HG03108 (cell line): Measurements from ENCODE around the gene TIE1.

ENCODE experiments used
- ATAC-seq: cut with Tn5 transposase; IDR thresholded peaks from one replicate; pipeline ENCODE4 v1.9.1; 2021; ENCODE audit warnings: moderate library complexity; ENCODE audit not compliant: unreplicated experiment

The TIE1 gene

DNA sequence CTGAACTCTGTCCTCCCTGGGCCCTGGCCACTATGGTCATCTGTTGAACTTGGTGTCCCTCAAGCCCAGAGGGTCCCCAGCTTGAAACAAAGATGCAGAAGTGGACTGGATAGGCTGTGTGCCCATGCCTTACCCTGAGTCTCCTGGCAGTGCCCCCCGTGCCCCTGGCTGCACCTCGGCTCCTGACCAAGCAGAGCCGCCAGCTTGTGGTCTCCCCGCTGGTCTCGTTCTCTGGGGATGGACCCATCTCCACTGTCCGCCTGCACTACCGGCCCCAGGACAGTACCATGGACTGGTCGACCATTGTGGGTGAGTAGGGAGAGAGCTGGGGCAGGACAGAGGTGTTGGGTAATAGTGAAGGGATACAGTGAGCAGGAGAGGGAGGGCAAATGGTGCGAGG lies 10.7 kb downstream of the TIE1 start:
- no peak for ATAC-seq

DNA sequence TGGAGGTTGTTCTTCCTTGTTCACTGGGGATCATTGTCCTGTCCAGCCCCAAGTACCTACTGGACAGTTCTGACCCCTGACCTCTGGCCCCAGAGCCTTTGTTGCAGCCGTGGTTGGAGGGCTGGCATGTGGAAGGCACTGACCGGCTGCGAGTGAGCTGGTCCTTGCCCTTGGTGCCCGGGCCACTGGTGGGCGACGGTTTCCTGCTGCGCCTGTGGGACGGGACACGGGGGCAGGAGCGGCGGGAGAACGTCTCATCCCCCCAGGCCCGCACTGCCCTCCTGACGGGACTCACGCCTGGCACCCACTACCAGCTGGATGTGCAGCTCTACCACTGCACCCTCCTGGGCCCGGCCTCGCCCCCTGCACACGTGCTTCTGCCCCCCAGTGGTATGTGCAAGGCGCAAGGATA lies 11.4 kb downstream of the TIE1 start:
- no peak for ATAC-seq

DNA sequence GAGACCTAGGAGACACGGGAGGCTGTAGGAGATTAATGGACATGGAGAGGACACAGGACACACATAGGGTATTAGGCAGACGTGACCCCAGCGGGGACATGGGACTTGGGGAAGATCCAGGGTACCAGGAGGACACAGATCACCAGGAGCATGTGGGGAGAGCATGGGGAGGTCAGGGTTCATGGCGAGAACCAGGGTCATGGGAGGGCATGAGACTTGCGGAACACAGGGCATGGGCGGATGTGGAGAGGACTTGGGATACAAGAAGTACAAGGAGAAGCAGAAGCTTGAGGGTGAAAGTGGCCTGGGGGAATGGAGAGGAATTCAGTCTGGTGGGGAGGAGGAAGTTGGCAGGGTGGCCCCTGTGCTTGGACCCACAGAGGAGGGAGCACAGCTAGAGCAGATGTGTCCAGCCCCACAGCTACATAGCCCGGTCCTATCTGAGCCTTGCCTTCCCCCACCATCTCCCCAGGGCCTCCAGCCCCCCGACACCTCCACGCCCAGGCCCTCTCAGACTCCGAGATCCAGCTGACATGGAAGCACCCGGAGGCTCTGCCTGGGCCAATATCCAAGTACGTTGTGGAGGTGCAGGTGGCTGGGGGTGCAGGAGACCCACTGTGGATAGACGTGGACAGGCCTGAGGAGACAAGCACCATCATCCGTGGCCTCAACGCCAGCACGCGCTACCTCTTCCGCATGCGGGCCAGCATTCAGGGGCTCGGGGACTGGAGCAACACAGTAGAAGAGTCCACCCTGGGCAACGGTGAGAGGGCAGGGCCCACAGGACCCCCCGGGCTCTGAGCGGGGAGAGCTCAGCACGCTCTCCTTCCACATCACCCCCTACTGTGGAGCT lies 12.1 kb downstream of the TIE1 start:
- ATAC-seq, result no peak

DNA sequence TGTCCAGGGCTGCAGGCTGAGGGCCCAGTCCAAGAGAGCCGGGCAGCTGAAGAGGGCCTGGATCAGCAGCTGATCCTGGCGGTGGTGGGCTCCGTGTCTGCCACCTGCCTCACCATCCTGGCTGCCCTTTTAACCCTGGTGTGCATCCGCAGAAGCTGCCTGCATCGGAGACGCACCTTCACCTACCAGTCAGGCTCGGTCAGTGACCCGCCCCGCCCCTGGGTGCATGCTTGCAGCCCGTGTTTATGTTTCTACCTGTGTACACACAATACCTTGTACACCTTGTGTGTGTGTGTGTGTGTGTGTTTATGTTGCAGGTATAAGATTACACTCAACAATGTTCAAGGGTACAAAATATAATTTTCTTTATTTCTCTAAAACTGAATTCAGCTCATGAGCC lies 13.0 kb downstream of the TIE1 start:
- no peak for ATAC-seq

DNA sequence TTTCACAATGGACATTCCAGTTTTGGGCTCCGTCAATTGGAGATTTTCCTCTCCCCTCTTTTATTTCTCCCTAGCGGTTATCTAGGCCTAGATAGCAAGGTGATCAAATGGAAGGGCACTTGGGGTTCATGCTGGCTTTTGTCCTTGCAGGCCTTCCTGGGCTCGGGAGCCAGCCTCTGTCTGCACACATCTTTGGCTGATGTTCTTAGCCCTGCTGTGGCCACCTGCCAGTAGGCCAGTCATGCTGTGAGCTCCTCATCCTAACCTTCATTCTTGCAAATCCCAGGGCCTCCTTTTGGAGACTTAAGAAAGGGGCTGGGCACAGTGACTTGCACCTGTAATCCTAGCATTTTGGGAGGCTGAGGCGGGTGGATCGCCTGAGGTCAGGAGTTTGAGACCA lies 13.5 kb downstream of the TIE1 start:
- ATAC-seq, result no peak

DNA sequence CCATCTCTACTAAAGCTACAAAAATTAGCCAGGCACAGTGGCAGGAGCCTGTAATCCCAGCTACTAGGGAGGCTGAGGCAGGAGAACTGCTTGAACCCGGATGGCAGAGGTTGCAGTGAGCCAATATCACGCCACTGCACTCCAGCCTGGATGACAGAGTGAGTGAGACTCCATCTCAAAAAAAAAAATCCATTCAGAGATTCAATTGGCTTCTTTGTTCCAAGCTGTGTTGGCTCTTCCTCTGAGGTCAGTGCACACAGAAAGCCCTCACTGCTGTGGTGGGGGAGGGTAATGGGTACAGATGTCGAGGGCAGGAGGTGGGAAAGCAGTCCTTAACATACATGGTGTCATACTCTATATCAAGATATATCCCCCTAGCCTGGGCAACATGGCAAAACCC lies 14.7 kb downstream of the TIE1 start:
- ATAC-seq, result no peak

DNA sequence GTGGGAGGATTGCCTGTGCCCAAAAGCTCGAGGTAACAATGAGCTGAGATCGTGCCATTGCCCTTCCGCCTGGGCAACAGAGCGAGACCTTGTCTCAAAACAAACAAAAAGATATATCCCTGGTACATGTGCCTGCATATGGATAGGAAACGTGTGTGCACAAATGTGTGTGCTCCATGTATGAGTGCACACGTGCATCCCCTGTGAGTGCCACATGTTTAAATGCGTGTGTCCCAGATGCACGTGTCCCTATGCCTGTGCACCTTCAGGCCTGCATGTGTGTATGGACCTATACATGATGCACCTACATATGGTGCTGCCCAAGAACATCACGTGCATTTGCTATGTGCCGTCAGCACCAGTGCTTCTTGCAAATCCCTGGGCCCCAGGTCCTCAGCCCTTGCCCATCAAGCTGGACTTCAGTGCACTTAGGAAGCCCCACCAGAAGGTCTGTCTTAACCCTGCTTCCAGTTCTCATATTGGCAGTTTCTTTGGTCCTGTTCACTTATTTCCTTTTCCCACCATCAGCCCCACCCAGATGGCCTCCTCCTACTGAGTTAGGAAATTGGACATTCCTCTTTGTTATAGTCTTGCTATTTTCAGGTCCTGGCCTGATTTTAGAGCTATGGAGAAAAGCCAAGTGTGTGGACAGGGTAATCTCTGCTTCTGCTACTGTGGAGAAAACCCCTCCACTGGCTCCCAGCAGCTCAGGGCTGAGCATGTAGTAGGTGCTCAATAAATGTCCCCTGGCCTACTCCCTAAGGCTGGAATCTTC lies 15.4 kb downstream of the TIE1 start:
- ATAC-seq, result no peak

DNA sequence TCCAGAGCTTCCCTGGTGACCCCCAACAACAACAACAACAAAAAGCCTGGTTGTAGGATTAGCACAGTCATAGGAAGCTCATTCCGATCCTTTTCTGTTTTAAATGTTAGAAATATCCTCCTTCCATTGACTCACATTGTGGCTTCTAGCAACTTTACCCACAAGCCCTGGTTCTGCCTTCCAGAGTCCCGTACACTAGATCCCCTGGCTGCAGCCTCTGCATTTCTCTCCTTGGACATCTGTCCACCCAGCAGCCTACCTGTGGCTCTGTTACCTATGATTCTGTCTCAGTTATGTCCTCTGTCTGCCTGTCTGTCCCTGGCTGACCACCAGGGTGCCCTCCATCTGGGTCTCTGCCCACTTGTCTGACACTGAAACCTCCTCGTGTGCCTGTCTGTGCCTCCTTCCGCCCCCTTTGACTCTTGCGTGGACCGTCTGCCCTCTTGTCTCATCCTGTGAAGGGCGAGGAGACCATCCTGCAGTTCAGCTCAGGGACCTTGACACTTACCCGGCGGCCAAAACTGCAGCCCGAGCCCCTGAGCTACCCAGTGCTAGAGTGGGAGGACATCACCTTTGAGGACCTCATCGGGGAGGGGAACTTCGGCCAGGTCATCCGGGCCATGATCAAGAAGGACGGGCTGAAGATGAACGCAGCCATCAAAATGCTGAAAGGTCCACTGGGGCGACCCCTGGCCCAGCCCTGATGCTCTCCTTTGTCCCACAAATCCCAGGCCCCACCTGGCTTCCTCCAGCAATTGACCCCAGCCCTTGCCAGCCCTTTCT lies 16.1 kb downstream of the TIE1 start:
- no peak for ATAC-seq

DNA sequence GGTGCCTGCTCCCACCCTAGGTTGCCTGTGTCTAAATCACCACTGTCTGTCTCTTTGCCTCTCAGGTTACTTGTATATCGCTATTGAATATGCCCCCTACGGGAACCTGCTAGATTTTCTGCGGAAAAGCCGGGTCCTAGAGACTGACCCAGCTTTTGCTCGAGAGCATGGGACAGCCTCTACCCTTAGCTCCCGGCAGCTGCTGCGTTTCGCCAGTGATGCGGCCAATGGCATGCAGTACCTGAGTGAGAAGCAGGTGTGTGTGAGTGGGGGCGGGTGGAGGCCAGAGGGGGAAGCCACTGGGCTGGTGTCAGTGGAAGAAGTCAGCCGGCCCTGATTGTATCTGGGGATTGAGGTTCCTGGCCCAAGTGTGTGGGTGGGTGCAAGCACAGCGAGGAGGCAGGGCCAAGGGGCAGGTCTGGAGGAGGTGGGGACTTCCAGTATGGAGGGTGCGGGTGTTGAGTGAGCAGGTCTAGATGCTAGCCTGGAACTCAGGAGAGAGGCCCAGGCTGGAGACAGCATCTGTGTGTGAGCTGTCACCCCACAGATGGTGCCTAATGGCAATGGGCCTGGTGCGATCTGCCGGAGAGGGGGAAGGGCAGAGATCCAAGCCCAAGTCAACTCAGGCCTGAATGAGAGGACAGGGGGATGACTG lies 17.2 kb downstream of the TIE1 start:
- ATAC-seq, result no peak

DNA sequence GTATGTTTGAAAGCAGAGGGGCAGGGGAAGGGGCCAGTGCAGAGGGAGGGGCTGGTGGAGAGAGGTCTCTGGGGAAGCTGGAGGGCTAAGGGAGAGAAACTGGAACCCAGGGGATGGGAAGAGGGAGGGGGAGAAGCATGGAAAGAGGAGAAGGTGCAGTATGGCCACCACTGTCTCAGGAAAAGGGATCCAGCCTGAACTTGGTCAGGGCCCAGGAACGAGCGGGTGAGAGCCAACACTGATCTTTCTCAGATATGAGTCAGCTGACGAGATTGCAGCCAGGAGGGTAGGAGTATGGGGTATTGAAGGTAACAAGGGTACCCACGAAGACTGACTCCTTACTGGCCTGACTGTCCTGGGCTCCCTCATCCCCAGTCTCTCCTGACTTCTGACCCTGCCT lies 18.0 kb downstream of the TIE1 start:
- no peak for ATAC-seq

DNA sequence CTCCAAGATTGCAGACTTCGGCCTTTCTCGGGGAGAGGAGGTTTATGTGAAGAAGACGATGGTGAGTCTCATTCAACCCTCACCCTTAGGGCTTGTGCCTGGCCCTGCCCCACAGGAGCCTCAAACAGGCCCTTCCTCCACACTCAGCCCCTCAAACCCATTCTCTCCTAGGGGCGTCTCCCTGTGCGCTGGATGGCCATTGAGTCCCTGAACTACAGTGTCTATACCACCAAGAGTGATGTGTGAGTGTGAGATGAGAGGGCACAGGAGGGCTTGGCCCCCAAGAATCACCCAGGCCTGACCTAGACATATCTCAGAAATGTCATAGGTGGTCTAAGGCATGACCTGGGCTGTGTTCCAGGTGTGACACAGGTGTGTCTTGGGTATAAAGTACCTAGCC lies 18.5 kb downstream of the TIE1 start:
- ATAC-seq, result no peak

DNA sequence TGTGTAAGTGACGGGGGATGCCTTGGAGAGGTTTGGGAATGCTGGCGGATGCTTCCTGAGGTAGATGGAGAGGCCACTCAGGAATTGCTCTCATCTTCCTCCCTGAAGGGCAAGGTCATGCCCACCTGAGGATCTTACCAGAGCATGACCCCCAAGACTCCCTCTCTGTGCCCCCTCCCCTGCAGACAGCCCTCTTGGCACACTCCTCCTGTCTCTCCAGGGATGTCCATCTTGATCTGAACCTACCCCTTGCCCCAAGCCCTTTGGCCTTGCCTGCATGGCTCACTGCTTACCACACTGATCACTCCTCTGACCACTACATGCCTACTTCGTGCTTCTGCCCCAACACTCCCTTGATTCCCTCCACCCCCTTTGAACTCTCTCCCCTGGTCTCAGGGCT lies 19.0 kb downstream of the TIE1 start:
- no peak for ATAC-seq

DNA sequence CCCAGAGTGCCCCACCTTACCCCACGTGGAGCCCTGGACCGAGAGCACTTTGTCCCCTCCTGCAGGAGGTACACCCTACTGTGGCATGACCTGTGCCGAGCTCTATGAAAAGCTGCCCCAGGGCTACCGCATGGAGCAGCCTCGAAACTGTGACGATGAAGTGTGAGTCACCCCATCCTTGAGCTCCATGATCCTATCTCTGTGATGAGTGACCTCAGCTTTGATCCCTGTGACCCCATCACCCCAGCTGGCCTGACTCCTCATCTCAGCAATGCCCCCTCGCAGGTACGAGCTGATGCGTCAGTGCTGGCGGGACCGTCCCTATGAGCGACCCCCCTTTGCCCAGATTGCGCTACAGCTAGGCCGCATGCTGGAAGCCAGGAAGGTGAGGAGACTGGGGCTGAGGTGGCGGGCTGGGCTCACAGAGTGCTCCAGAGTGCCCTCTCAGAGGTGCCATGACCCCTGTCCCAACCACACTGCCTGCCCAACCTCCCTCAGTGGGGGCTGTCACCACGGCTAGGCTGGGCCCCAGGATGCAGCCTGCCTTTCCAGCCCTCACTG lies 20.6 kb downstream of the TIE1 start:
- no peak for ATAC-seq

DNA sequence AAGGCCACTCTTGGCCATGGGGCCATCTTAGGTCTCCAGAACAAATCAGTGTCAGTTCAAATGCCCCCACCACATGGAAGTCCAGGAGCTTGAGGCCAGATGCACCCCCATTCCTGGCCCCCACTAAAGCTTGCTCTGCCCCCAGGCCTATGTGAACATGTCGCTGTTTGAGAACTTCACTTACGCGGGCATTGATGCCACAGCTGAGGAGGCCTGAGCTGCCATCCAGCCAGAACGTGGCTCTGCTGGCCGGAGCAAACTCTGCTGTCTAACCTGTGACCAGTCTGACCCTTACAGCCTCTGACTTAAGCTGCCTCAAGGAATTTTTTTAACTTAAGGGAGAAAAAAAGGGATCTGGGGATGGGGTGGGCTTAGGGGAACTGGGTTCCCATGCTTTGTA lies 21.7 kb downstream of the TIE1 start:
- no peak for ATAC-seq

DNA sequence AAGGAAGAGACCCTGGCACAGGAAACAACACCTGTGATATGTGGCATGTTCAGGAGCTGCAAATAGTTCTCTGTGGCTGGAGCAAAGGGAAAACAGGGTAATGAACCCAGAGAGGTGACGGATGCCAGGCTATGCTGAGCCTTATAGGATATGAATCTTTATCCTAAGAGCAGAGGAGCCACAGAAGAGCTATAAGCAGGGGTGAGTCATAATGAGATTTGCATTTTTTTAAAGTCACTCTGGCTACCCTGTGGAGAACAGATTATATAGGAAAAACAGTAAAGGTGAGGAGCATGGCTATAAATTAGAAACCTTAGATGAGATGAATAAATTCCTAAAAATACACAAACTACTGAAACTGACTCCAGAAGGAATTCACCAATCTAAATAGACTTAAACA lies 24.0 kb downstream of the TIE1 start:
- no peak for ATAC-seq

DNA sequence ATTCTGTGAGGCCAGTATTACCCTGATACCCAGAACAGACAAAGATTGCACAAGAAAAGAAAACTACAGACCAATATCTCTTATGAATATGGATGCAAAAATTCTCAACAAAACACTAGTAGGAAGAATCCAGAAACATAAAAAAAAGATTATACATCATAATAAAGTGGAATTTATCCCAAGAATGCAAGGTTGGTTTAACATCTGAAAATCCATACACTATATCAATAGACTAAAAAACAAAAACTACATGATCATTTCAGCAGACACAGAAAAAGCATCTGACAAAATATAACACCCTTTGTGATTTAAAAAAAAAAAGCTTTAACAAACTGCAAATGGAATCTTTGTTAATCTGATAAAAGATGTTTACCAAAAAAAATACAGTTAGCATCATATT lies 24.6 kb downstream of the TIE1 start:
- ATAC-seq, result no peak

DNA sequence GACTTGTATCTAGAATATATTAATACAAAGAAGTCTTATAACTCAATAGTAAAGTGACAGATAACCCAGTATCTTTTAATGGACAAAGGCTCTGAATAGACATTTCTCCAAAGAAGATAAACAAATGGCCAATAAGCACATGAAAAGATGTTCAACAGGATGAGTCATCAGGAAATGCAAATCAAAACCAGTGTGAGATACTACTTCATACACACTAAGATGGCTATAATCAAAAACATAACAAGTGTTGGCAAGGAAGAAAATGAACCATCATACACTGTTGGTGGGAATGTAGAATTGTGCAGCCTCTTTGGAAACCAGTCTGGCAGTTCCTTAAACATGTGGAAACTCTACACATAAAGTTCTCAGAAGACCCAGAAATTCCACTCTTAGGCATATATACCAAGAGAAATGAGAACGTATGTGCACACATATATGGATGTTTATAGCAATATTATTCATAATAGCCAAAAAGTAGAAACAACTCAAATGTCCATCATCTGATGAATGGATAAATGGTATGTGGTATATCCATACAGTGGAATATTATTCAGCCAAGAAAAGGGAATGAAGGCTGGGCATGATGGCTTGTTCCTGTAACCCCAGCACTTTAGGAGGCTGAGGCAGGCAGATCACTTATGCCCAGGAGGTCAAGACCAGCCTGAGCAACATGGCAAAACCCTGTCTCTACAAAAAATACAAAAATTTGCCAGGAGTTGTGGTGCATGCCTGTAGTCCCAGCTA lies 26.9 kb downstream of the TIE1 start:
- ATAC-seq, result no peak

DNA sequence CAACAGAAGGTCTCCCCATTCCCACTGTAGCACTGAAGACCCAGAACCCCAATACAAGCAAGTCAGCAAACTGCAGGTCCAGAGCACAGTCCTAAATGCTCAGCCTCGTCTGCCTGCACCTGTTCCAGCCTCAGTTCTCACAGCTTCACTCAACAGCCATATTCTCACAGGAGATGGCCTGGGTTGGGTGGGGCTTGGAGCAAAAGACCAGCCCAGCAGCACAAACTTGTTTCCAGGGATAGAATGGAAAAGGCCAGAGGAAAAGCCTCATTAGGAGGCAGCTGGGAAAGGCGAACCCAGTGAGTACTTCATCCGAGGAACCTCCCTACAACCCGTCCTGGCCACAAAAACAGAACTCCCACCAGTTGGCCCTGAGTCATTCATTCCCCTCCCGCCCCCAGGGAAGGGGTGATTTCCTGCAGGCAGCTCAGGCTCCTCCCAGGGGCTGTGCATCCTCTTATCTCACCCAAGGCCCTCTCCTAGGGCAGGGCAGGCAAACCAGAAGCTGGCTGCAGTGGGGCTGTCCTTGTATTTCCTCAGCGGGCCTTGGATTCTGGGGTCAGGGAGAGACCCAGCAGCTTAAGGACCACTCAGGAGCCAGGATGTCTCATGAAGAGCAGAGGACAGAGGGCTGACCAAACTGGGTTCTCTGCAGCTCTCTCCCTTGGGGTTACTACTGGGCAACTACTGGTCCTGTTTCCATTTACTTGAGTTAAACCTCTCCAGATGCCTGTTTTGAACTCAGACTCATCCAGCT lies 29.4 kb downstream of the TIE1 start:
- no peak for ATAC-seq

DNA sequence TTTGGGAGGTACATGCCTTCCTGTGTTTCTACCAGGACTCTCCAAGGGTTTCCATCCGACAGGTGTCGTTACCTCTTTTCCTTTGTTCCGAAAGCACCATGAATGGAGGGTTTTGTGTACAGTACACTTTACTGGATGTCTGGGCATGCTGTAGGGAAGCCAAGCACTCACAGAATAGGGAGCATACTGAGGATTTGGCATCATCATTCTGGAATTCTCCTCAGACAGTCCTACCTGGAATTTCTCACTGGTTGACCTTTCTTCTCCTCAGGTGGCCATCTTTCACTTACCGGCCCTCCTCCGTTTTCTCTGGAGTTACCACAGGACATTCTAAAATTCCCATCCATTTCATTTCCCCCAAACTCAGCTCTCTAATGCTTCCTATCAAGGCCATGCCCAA lies 30.9 kb downstream of the TIE1 start:
- no peak for ATAC-seq
